IPS DF 6.9 (cell line): ENCODE data around the gene ZNF319.

Source experiments
- DNase-seq: peaks from one replicate; pipeline ENCODE4 v3.0.0-alpha.2; 2013; ENCODE audit warnings: low read depth, low spot score
- H3K27ac ChIP-seq: one replicate; pipeline ENCODE4 v1.5.1; 2013; ENCODE audit warnings: low read length, control low read depth
- H3K27me3 ChIP-seq: 2 replicates; pipeline ENCODE4 v1.6.1; 2013; ENCODE audit warnings: mild to moderate bottlenecking, low read length; ENCODE audit not compliant: control insufficient read depth, insufficient read depth
- H3K36me3 ChIP-seq: 2 replicates; pipeline ENCODE4 v1.6.1; 2013; ENCODE audit warnings: low read length; ENCODE audit not compliant: control insufficient read depth, insufficient read depth
- H3K4me1 ChIP-seq: 2 replicates; pipeline ENCODE4 v1.6.1; 2013; ENCODE audit warnings: low read length; ENCODE audit not compliant: control insufficient read depth, insufficient read depth
- H3K4me3 ChIP-seq: 2 replicates; pipeline ENCODE4 v1.5.1; 2013; ENCODE audit warnings: mild to moderate bottlenecking, low read length
- H3K9me3 ChIP-seq: 2 replicates; pipeline ENCODE4 v1.6.1; 2013; ENCODE audit warnings: low read length, inconsistent platforms; ENCODE audit not compliant: control insufficient read depth, insufficient read depth
- WGBS: extraction: QIAGEN DNeasy Blood & Tissue Kit; methylation state at CpG from one replicate; pipeline ENCODE4 v1.1.7; 2013; ENCODE audit warnings: mixed read lengths, missing lambda C conversion rate; ENCODE audit not compliant: insufficient read length, insufficient coverage; 5-methylcytosine and 5-hydroxymethylcytosine counted together

ZNF319 gene

GRCh38 chr16:58027916-58028455 is 27.5 kb upstream of the ZNF319 start:
- no peak overlapping the region; the same call in 1 of the 2 replicates for H3K4me3 ChIP-seq
- no CpG with 5 or more reads among the region's 8 CpGs for WGBS

GRCh38 chr16:58027161-58027915 is 26.9 kb upstream of the ZNF319 start:
- Histone ChIP-seq H3K27ac (no peak overlapping the region), H3K9me3 (no peaks in the 10 kb centered on the region), H3K36me3 (no peaks in the 10 kb centered on the region), H3K4me3 (peak overlapping the region; percentile 68), H3K4me1 (peaks cover 14% of the 10 kb centered on the region), H3K27me3 (no peaks in the 10 kb centered on the region)
- no peak for DNase-seq
- no CpG with 5 or more reads among the region's 43 CpGs for WGBS

More at GRCh38 chr16:58027916-58028455, 27.5 kb upstream of the ZNF319 start:
- Histone ChIP-seq H3K9me3 (no peaks in the 10 kb centered on the region), H3K27ac (no peak overlapping the region), H3K36me3 (no peaks in the 10 kb centered on the region), H3K27me3 (no peaks in the 10 kb centered on the region), H3K4me1 (peaks cover 17% of the 10 kb centered on the region)
- DNase-seq = no peak

- DNase-seq = no peak
- WGBS = no CpG with 5 or more reads among the region's 38 CpGs
- H3K36me3 ChIP-seq = no peaks in the 10 kb centered on the region
- peak overlapping the region; percentile 68 for H3K4me3 ChIP-seq
- no peak overlapping the region for H3K27ac ChIP-seq
- H3K27me3 ChIP-seq = no peaks in the 10 kb centered on the region
- peaks cover 14% of the 10 kb centered on the region for H3K4me1 ChIP-seq
- no peaks in the 10 kb centered on the region for H3K9me3 ChIP-seq
Measured at GRCh38 chr16:58026705-58027160, 26.3 kb upstream of the ZNF319 start.

- Histone ChIP-seq H3K4me1 (peaks cover 14% of the 10 kb centered on the region), H3K27me3 (no peaks in the 10 kb centered on the region), H3K9me3 (no peaks in the 10 kb centered on the region), H3K36me3 (no peaks in the 10 kb centered on the region), H3K27ac (no peak overlapping the region), H3K4me3 (peak overlapping the region; percentile 68)
- no peak for DNase-seq
- no CpG with 5 or more reads among the region's 65 CpGs for WGBS
Measured at GRCh38 chr16:58026139-58026704, 25.8 kb upstream of the ZNF319 start.

- peaks cover 14% of the 10 kb centered on the region for H3K4me1 ChIP-seq
- H3K27me3 ChIP-seq = no peaks in the 10 kb centered on the region
- no CpG with 5 or more reads among the region's 90 CpGs for WGBS
- peak; percentile 93 for DNase-seq
- H3K36me3 ChIP-seq = no peaks in the 10 kb centered on the region
- no peak within 1 kb of the TSS for H3K27ac ChIP-seq
- H3K4me3 ChIP-seq = peak within 1 kb of the TSS; percentile 68
- H3K9me3 ChIP-seq = no peaks in the 10 kb centered on the region
Measured at GRCh38 chr16:58025351-58026138, 25.1 kb upstream of the ZNF319 start, which contains the start of gene MMP15. Gene MMP15 (plus strand): TSS chr16:58025754. CDS start chr16:58026351, 597 bp downstream.

- H3K27me3 ChIP-seq = no peaks in the 10 kb centered on the region
- peaks cover 14% of the 10 kb centered on the region for H3K4me1 ChIP-seq
- WGBS = no CpG with 5 or more reads among the region's 57 CpGs
- no peaks in the 10 kb centered on the region for H3K36me3 ChIP-seq
- no peaks in the 10 kb centered on the region for H3K9me3 ChIP-seq
- H3K4me3 ChIP-seq = peak overlapping the region; percentile 47; the same call in 1 of the 2 replicates
- no peak for DNase-seq
- H3K27ac ChIP-seq = no peak overlapping the region
Measured at GRCh38 chr16:58024486-58025350, 24.2 kb upstream of the ZNF319 start.

GRCh38 chr16:58022601-58023371 is 22.3 kb upstream of the ZNF319 start:
- Histone ChIP-seq H3K36me3 (peaks cover 4% of the 10 kb centered on the region; the same call in 1 of the 2 replicates), H3K4me1 (peaks cover under 1% of the 10 kb centered on the region), H3K27me3 (no peaks in the 10 kb centered on the region), H3K4me3 (no peak overlapping the region), H3K27ac (no peak overlapping the region), H3K9me3 (no peaks in the 10 kb centered on the region)
- WGBS = no CpG with 5 or more reads among the region's 18 CpGs
- no peak for DNase-seq

- no CpG with 5 or more reads among the region's 8 CpGs for whole genome bisulfite sequencing
- no peaks in the 10 kb centered on the region for H3K27me3 ChIP-seq
- H3K4me3 ChIP-seq = no peak overlapping the region
- no peak for DNase-seq
- peaks cover 4% of the 10 kb centered on the region; the same call in 1 of the 2 replicates for H3K36me3 ChIP-seq
- H3K4me1 ChIP-seq = no peaks in the 10 kb centered on the region; the same call in 1 of the 2 replicates
- no peak overlapping the region for H3K27ac ChIP-seq
- no peaks in the 10 kb centered on the region for H3K9me3 ChIP-seq
Measured at GRCh38 chr16:58021661-58022551, 21.4 kb upstream of the ZNF319 start.
